Neutrophil (primary cell): ENCODE data around the gene CCP110.

Source experiments
- H3K27ac ChIP-seq: fragments of 200-600 bp; sonication (generic); 2 replicates; pipeline ENCODE4 v1.5.1; 2016; ENCODE audit warnings: mild to moderate bottlenecking, moderate library complexity
- H3K27me3 ChIP-seq: fragments of 200-600 bp; sonication (generic); 2 replicates; pipeline ENCODE4 v1.6.0; 2016; ENCODE audit warnings: mild to moderate bottlenecking
- H3K36me3 ChIP-seq: fragments of 200-600 bp; sonication (generic); 2 replicates; pipeline ENCODE4 v1.5.1; 2017
- H3K4me1 ChIP-seq, 2 experiments: fragments of 200-600 bp in 1 of 2; sonication (generic) in 1 of 2; 1 replicate in 1 of 2; 2 replicates in 1 of 2; pipeline versions ENCODE4 v1.5.1 to v1.6.1; 2013 to 2016; ENCODE audit warnings: low read depth in 1 of 2, low read length in 1 of 2, mild to moderate bottlenecking in 1 of 2, moderate library complexity in 1 of 2; ENCODE audit not compliant: control insufficient read depth in 1 of 2, insufficient read depth in 1 of 2
- H3K4me3 ChIP-seq, 2 experiments: fragments of 200-600 bp in 1 of 2; sonication (generic) in 1 of 2; 1 replicate in 1 of 2; 2 replicates in 1 of 2; pipeline ENCODE4 v1.5.1; 2013 to 2016; ENCODE audit warnings: low read depth in 1 of 2, low read length in 1 of 2, mild to moderate bottlenecking in 1 of 2, moderate library complexity in 1 of 2
- H3K9me3 ChIP-seq: fragments of 200-600 bp; sonication (generic); 2 replicates; pipeline ENCODE4 v1.5.1; 2016
- TF ChIP-seq, protein P1 (sequence below): fragments of 200-600 bp; sonication (generic); IDR thresholded peaks from 2 replicates; pipeline ENCODE4 v1.5.1; 2016; ENCODE audit warnings: antibody characterized with exemption

CCP110 gene

DNA sequence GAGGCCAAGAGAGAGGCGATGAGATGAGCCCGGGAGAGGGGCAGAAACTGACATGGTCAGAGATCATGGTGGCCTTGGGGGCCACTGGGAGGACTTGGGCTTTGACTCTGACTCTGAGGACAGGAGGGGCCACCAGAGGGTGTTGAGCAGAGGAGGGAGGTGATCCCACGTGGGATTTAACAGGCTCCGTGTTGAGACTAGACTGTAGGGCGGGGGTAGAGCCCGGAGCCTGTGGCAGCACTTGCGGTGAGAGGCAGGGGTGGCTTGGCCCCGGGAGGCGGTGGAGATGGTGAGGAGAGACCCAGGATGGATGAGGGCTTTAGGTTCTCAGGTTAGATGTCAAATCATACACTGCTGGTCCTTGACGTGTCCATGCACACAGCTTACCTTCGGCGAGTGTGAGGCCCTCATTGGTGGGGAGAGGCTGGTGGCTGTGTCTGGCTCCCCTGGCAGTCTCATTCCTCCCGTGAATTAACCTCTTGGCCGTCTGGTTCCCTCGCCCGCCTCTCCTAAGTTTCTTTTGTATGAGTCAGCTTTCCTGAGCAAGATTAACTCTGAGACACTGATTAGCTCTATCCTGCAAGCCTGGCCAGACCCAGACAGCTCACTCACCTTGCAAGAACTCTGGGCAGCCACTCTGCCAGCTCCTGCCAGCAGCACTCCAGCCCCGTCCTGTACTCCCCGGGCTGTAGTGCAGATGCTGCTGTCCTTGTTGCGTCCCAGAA is 71.5 kb downstream of the CCP110 start:
- TF ChIP-seq, protein P1, sequence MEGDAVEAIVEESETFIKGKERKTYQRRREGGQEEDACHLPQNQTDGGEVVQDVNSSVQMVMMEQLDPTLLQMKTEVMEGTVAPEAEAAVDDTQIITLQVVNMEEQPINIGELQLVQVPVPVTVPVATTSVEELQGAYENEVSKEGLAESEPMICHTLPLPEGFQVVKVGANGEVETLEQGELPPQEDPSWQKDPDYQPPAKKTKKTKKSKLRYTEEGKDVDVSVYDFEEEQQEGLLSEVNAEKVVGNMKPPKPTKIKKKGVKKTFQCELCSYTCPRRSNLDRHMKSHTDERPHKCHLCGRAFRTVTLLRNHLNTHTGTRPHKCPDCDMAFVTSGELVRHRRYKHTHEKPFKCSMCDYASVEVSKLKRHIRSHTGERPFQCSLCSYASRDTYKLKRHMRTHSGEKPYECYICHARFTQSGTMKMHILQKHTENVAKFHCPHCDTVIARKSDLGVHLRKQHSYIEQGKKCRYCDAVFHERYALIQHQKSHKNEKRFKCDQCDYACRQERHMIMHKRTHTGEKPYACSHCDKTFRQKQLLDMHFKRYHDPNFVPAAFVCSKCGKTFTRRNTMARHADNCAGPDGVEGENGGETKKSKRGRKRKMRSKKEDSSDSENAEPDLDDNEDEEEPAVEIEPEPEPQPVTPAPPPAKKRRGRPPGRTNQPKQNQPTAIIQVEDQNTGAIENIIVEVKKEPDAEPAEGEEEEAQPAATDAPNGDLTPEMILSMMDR: no peak
- H3K36me3 ChIP-seq: peaks cover 39% of the 10 kb centered on the region

DNA sequence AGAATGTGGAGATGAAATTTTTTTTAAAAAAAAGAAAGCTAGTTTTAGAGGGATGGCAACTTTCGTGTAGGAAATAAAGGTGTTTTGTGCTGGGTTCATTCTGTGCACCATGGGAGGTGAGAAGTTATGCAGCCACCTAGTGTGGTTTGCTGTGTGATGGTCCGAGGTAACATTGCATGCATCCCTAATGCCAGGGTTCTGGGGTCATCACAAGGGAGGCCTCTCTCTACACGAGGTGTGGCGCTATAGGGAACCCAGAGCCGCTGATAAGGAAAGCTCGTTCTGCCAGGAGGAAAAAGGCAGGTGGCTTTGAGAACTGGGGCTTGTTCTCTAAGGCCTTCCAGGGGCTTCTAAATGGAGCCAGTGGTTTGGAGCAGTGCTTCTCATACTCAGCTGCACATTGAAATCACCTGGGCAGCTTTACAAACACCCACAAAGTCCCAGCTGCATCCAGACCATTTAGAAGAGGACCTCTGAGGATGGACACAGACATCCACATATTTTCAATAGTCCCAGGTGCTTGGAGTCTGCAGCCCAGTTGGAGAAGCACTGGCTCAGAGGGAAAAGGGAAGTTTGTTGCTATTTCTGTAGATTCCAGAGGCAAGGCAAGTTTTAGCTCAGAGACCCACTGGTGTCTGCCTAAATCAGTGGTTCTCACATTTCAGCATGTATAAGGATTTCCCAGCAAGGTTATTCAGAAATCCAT is 75.2 kb downstream of the CCP110 start:
- TF ChIP-seq, protein P1: no peak
- Histone ChIP-seq H3K27me3 (no peaks in the 10 kb centered on the region), H3K4me1 (peaks cover 6% of the 10 kb centered on the region in 2 experiments), H3K4me3 (no peak overlapping the region), H3K36me3 (peaks cover 36% of the 10 kb centered on the region), H3K27ac (no peak overlapping the region), H3K9me3 (no peaks in the 10 kb centered on the region)

More for the DNA sequence above, 71.5 kb downstream of the CCP110 start:
- H3K9me3 ChIP-seq: no peaks in the 10 kb centered on the region
- no peak overlapping the region for H3K4me3 ChIP-seq
- H3K27me3 ChIP-seq: no peaks in the 10 kb centered on the region
- H3K27ac ChIP-seq: no peak overlapping the region
- no peaks in the 10 kb centered on the region for H3K4me1 ChIP-seq

DNA sequence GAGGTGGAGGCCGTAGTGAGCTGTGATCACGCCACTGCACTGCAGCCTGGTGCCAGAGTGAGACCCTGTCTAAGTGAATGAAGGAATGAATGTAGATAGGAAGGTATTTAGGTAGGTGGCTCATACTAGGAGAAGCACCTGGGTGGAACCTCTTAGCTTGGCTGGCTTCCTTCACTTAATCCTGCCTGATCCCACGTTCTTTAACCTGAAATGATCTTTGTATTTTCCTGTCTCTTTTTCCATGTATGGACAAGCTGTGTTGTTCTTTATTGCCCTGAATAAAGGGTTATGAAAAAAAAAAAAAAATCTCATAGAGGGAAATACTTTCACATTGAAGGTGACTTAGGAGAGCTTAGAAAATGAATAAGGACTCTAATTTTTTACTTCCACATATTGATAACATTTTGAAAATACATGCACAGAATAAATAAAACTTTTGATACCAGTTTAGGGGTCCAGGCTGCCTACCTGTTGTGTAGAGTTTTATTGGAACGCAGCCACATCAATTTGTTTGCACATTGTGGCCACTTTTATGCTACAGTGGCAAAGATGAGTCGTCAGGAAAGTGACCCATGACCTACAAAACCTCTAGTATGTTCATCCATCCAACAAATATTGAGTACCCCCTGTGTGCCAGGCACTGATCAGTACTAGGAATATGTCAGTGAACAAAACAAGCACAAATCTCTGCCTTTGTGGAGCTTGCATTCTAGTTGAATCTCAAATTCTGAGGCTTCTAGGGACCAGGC is 76.4 kb downstream of the CCP110 start:
- Histone ChIP-seq H3K27me3 (no peaks in the 10 kb centered on the region), H3K27ac (no peak overlapping the region), H3K4me3 (no peak overlapping the region), H3K9me3 (no peaks in the 10 kb centered on the region), H3K36me3 (peaks cover 30% of the 10 kb centered on the region), H3K4me1 (peaks cover 6% of the 10 kb centered on the region in 2 experiments)
- TF ChIP-seq, protein P1: no peak

DNA sequence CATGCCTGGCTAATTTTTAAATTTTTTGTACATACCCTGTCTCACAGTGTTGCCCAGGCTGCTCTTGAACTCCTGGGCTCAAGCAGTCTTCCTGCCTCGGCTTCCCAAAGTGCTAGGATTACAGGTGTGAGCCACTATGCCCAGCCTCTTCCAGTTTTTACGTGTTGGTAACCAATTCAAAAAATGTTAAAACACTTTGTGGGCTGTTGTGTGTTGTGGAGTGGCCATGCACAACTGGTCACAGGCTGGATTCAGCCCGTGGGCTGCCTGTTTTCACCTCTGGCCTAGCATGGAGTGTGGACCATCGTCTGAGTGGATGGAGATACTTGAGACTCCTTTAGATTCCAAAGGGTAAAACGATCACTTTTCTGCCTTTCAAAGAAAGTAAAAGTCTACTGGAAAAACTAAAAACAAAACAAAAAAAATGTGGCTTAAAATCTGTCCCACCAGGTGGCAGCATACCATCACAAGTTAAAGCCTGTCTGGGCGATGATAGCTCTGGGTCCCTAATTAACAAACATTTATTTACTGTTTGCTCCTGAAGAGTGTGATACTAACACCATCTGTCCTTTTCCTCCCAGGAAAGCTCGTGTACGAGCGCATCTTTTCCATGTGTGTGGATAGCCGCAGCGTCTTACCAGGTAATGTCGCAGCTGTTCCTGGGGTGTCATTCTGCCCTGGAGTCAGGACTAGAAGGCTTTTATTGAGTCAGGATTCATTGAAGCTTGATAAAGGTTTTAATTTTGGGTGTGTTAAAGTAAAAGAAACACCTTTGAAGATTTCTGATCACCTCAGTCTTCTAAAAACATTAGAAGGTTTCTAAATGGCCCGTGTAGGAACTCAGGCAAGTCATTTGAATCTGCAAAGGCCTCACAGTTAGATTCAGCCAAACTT is 77.6 kb downstream of the CCP110 start:
- Histone ChIP-seq H3K4me3 (no peak overlapping the region), H3K27me3 (no peaks in the 10 kb centered on the region), H3K9me3 (no peaks in the 10 kb centered on the region), H3K36me3 (peaks cover 20% of the 10 kb centered on the region), H3K4me1 (peaks cover 6% of the 10 kb centered on the region in 2 experiments), H3K27ac (no peak overlapping the region)
- TF ChIP-seq, protein P1: no peak
